ENCODE data around the gene PPP2R2B. TPM values are rescaled to one million over a fixed set of nuclear protein-coding genes. Genes with fewer than 3 reads are reported as not detected.

Gene PPP2R2B
- total RNA-seq, 2 donors from 2014 or later: 0.35 to 0.93 TPM

GRCh38 chr5:146758076-146758475, 120.5 kb downstream of the PPP2R2B start:
- intact Hi-C loops (cut with DNase I): no loop called here
- no peaks in the 10 kb centered on the region for H3K27me3 ChIP-seq
- H3K9me3 ChIP-seq: no peaks in the 10 kb centered on the region
- H3K4me3 ChIP-seq: no peak overlapping the region
- no peak overlapping the region for H3K9ac ChIP-seq (ENCODE audit: low read depth in 2 of 2, low read length in 2 of 2)
- no peak for DNase-seq
- no peak for TF ChIP-seq CTCF (IDR thresholded peaks at IDR 0.05)
- H3K27ac ChIP-seq: no peak overlapping the region
- no peaks in the 10 kb centered on the region for H3K4me1 ChIP-seq
- no peaks in the 10 kb centered on the region for H3K36me3 ChIP-seq

- H3K9me3 ChIP-seq: no peaks in the 10 kb centered on the region
- no peak overlapping the region for H3K27ac ChIP-seq
- DNase-seq: no peak
- H3K9ac ChIP-seq (ENCODE audit: low read depth in 2 of 2, low read length in 2 of 2): no peak overlapping the region
- H3K4me3 ChIP-seq: no peak overlapping the region
- H3K27me3 ChIP-seq: no peaks in the 10 kb centered on the region
- H3K4me1 ChIP-seq: no peaks in the 10 kb centered on the region
- intact Hi-C loops (cut with DNase I): no loop called here
- no peak for TF ChIP-seq CTCF (IDR thresholded peaks at IDR 0.05)
- H3K36me3 ChIP-seq: no peaks in the 10 kb centered on the region
Measured at GRCh38 chr5:146756546-146756945, 122.0 kb downstream of the PPP2R2B start.

- H3K27me3 ChIP-seq: no peaks in the 10 kb centered on the region
- H3K4me3 ChIP-seq: no peak overlapping the region
- TF ChIP-seq CTCF (IDR thresholded peaks at IDR 0.05): no peak
- intact Hi-C loops (cut with DNase I): no loop called here
- no peak overlapping the region for H3K9ac ChIP-seq (ENCODE audit: low read depth in 2 of 2, low read length in 2 of 2)
- no peaks in the 10 kb centered on the region for H3K4me1 ChIP-seq
- H3K27ac ChIP-seq: no peak overlapping the region
- H3K36me3 ChIP-seq: no peaks in the 10 kb centered on the region
- no peak for DNase-seq
- H3K9me3 ChIP-seq: no peaks in the 10 kb centered on the region
Measured at GRCh38 chr5:146755793-146756192, 122.8 kb downstream of the PPP2R2B start.

- no peak overlapping the region for H3K9ac ChIP-seq (ENCODE audit: low read depth in 2 of 2, low read length in 2 of 2)
- no peaks in the 10 kb centered on the region for H3K9me3 ChIP-seq
- TF ChIP-seq CTCF (IDR thresholded peaks at IDR 0.05): no peak
- H3K27me3 ChIP-seq: no peaks in the 10 kb centered on the region
- no peaks in the 10 kb centered on the region for H3K4me1 ChIP-seq
- H3K27ac ChIP-seq: no peak overlapping the region
- H3K36me3 ChIP-seq: no peaks in the 10 kb centered on the region
- no peak for DNase-seq
- intact Hi-C loops (cut with DNase I): no loop called here
- no peak overlapping the region for H3K4me3 ChIP-seq
Measured at GRCh38 chr5:146754621-146755020, 123.9 kb downstream of the PPP2R2B start.

GRCh38 chr5:146753641-146754040, 124.9 kb downstream of the PPP2R2B start:
- intact Hi-C loops (cut with DNase I): no loop called here
- no peak for TF ChIP-seq CTCF (IDR thresholded peaks at IDR 0.05)

More at GRCh38 chr5:146753641-146754040, 124.9 kb downstream of the PPP2R2B start:
- Histone ChIP-seq H3K36me3 (no peaks in the 10 kb centered on the region), H3K9me3 (no peaks in the 10 kb centered on the region), H3K9ac (ENCODE audit: low read depth in 2 of 2, low read length in 2 of 2) (no peak overlapping the region), H3K4me3 (no peak overlapping the region), H3K4me1 (no peaks in the 10 kb centered on the region), H3K27ac (no peak overlapping the region), H3K27me3 (no peaks in the 10 kb centered on the region)
- DNase-seq: no peak

Data from colonic mucosa (tissue), 4 donors.